HAP-1 (cell line): ENCODE data around the gene SLBP.
"Not testable (repeated sequence)": the region's sequence is repeated elsewhere in the genome, so short reads cannot be mapped to it uniquely, and the experiment has no call there.

ENCODE experiments used
- DNase-seq, 2 experiments: peaks; one replicate each; pipeline ENCODE4 v3.0.0-alpha.2; 2016 to 2020; ENCODE audit warnings: low spot score in 2 of 2
- H3K27me3 ChIP-seq: fragments of 250-450 bp; sonication (Bioruptor Pico); 2 replicates; pipeline ENCODE4 v1.5.1; 2020; ENCODE audit warnings: low read depth, mild to moderate bottlenecking, moderate library complexity
- H3K36me3 ChIP-seq: fragments of 250-450 bp; sonication (Bioruptor Pico); replicated peaks from 2 replicates; pipeline ENCODE4 v1.5.1; 2020; ENCODE audit warnings: mild to moderate bottlenecking
- H3K4me1 ChIP-seq: fragments of 250-450 bp; sonication (Bioruptor Pico); 2 replicates; pipeline ENCODE4 v1.5.1; 2020; ENCODE audit warnings: mild to moderate bottlenecking
- H3K4me3 ChIP-seq: fragments of 250-450 bp; sonication (Bioruptor Pico); 2 replicates; pipeline ENCODE4 v1.5.1; 2020; ENCODE audit warnings: mild to moderate bottlenecking, moderate library complexity
- H3K9me3 ChIP-seq: fragments of 250-450 bp; sonication (Bioruptor Pico); 2 replicates; pipeline ENCODE4 v1.5.1; 2020; ENCODE audit warnings: mild to moderate bottlenecking, moderate library complexity
- in situ Hi-C: fragments of 300-500 bp; cut with MboI; formaldehyde crosslinking; loops from 3 replicates; pipeline ENCODE4 v1.14.3; 2020; ENCODE audit warnings: low sequenced_read_pairs, inconsistent platforms, mixed read lengths

SLBP gene

GRCh38 chr4:1675136-1675801 is 36.9 kb downstream of the SLBP start:
- H3K4me1 ChIP-seq = no peaks in the 10 kb centered on the region
- no peak overlapping the region for H3K4me3 ChIP-seq
- in situ Hi-C loops = no loop called here
- DNase-seq = no peak
- H3K36me3 ChIP-seq = no peaks in the 10 kb centered on the region
- no peaks in the 10 kb centered on the region for H3K27me3 ChIP-seq
- H3K9me3 ChIP-seq = no peaks in the 10 kb centered on the region

- no peaks in the 10 kb centered on the region for H3K4me1 ChIP-seq
- no peaks in the 10 kb centered on the region for H3K9me3 ChIP-seq
- no peaks in the 10 kb centered on the region for H3K36me3 ChIP-seq
- in situ Hi-C loops = no loop called here
- no peaks in the 10 kb centered on the region for H3K27me3 ChIP-seq
- no peak overlapping the region for H3K4me3 ChIP-seq
- DNase-seq = no peak
These were observed 37.4 kb downstream of the SLBP start for GRCh38 chr4:1674682-1675081.

- Histone ChIP-seq H3K27me3 (no peaks in the 10 kb centered on the region), H3K36me3 (no peaks in the 10 kb centered on the region), H3K9me3 (no peaks in the 10 kb centered on the region), H3K4me3 (no peak overlapping the region), H3K4me1 (no peaks in the 10 kb centered on the region)
- no peak for DNase-seq
- in situ Hi-C loops = no loop called here
These were observed 38.4 kb downstream of the SLBP start for GRCh38 chr4:1673671-1674070.

- H3K27me3 ChIP-seq, in situ Hi-C loops: not testable (repeated sequence)
These were observed 41.1 kb downstream of the SLBP start for GRCh38 chr4:1671011-1671410.

GRCh38 chr4:1670279-1670678 is 41.8 kb downstream of the SLBP start:
- no peak for DNase-seq
- no peaks in the 10 kb centered on the region for H3K27me3 ChIP-seq
- H3K36me3 ChIP-seq = no peaks in the 10 kb centered on the region
- H3K4me1 ChIP-seq = no peaks in the 10 kb centered on the region
- in situ Hi-C loops = no loop called here
- no peak overlapping the region for H3K4me3 ChIP-seq
- H3K9me3 ChIP-seq = no peaks in the 10 kb centered on the region

More at GRCh38 chr4:1671011-1671410, 41.1 kb downstream of the SLBP start:
- not testable (repeated sequence) for H3K4me3 ChIP-seq, H3K4me1 ChIP-seq, H3K36me3 ChIP-seq, H3K9me3 ChIP-seq, DNase-seq

GRCh38 chr4:1669850-1670249 is 42.3 kb downstream of the SLBP start:
- no peaks in the 10 kb centered on the region for H3K36me3 ChIP-seq

GRCh38 chr4:1669270-1669669 is 42.8 kb downstream of the SLBP start:
- Histone ChIP-seq H3K4me1 (no peaks in the 10 kb centered on the region), H3K27me3 (no peaks in the 10 kb centered on the region), H3K9me3 (no peaks in the 10 kb centered on the region), H3K4me3 (no peak overlapping the region), H3K36me3 (no peaks in the 10 kb centered on the region)
- no peak for DNase-seq
- in situ Hi-C loops = no loop called here

More at GRCh38 chr4:1669850-1670249, 42.3 kb downstream of the SLBP start:
- H3K9me3 ChIP-seq = no peaks in the 10 kb centered on the region
- no peak for DNase-seq
- no peaks in the 10 kb centered on the region for H3K27me3 ChIP-seq
- no peaks in the 10 kb centered on the region for H3K4me1 ChIP-seq
- no peak overlapping the region for H3K4me3 ChIP-seq
- in situ Hi-C loops = no loop called here

- Histone ChIP-seq H3K36me3 (no peaks in the 10 kb centered on the region), H3K9me3 (no peaks in the 10 kb centered on the region), H3K27me3 (no peaks in the 10 kb centered on the region), H3K4me1 (no peaks in the 10 kb centered on the region), H3K4me3 (no peak overlapping the region)
- in situ Hi-C loops = no loop called here
- DNase-seq = no peak
These were observed 43.7 kb downstream of the SLBP start for GRCh38 chr4:1668488-1668840.

GRCh38 chr4:1667273-1667672 is 44.8 kb downstream of the SLBP start:
- DNase-seq = no peak
- Histone ChIP-seq H3K4me1 (no peaks in the 10 kb centered on the region), H3K9me3 (no peaks in the 10 kb centered on the region), H3K27me3 (no peaks in the 10 kb centered on the region), H3K4me3 (no peak overlapping the region), H3K36me3 (no peaks in the 10 kb centered on the region)
- in situ Hi-C loops = no loop called here

GRCh38 chr4:1666391-1666790 is 45.7 kb downstream of the SLBP start:
- no peak for DNase-seq
- Histone ChIP-seq H3K4me1 (no peaks in the 10 kb centered on the region), H3K4me3 (no peak overlapping the region), H3K9me3 (no peaks in the 10 kb centered on the region), H3K27me3 (no peaks in the 10 kb centered on the region), H3K36me3 (no peaks in the 10 kb centered on the region)
- in situ Hi-C loops = no loop called here

GRCh38 chr4:1664141-1664540 is 48.0 kb downstream of the SLBP start:
- H3K36me3 ChIP-seq = no peaks in the 10 kb centered on the region
- no peaks in the 10 kb centered on the region for H3K27me3 ChIP-seq
- in situ Hi-C loops = no loop called here
- no peak for DNase-seq
- no peaks in the 10 kb centered on the region for H3K4me1 ChIP-seq
- H3K9me3 ChIP-seq = no peaks in the 10 kb centered on the region
- no peak overlapping the region for H3K4me3 ChIP-seq

GRCh38 chr4:1663549-1663948 is 48.6 kb downstream of the SLBP start:
- H3K9me3 ChIP-seq = no peaks in the 10 kb centered on the region
- H3K36me3 ChIP-seq = no peaks in the 10 kb centered on the region
- no peak for DNase-seq
- in situ Hi-C loops = no loop called here
- no peaks in the 10 kb centered on the region for H3K4me1 ChIP-seq
- no peak overlapping the region for H3K4me3 ChIP-seq
- H3K27me3 ChIP-seq = no peaks in the 10 kb centered on the region

- H3K4me1 ChIP-seq = no peaks in the 10 kb centered on the region
- H3K27me3 ChIP-seq = no peaks in the 10 kb centered on the region
- no peak overlapping the region for H3K4me3 ChIP-seq
- in situ Hi-C loops = no loop called here
- no peak for DNase-seq
- H3K9me3 ChIP-seq = no peaks in the 10 kb centered on the region
- H3K36me3 ChIP-seq = no peaks in the 10 kb centered on the region
These were observed 50.4 kb downstream of the SLBP start for GRCh38 chr4:1661695-1662094.

- H3K36me3 ChIP-seq = no peaks in the 10 kb centered on the region
- in situ Hi-C loops = no loop called here
These were observed 51.0 kb downstream of the SLBP start for GRCh38 chr4:1660948-1661677.

More at GRCh38 chr4:1660948-1661677, 51.0 kb downstream of the SLBP start:
- Histone ChIP-seq H3K9me3 (no peaks in the 10 kb centered on the region), H3K4me3 (no peak overlapping the region), H3K27me3 (no peaks in the 10 kb centered on the region), H3K4me1 (no peaks in the 10 kb centered on the region)
- no peak for DNase-seq
